Endothelial cell of umbilical vein (primary cell): Measurements from ENCODE around the gene RNF40. TPM values are rescaled to one million over a fixed set of nuclear protein-coding genes. Genes with fewer than 3 reads are reported as not detected.

Experiments
- BruUV-seq: library from RNA; stranded (reverse); fragments of 400-500 nt; replicated peaks from 2 replicates; lab custom pipeline; 2021; lab: Mats Ljungman, UMichigan
- CTCF ChIA-PET: fragments of 300-600, 350-600 bp; sonication (Branson Sonifier 250); formaldehyde crosslinking; loops from one replicate; lab custom pipeline; 2021; ENCODE audit warnings: antibody characterized with exemption, inconsistent platforms; lab: Charles Lee
- POLR2A ChIA-PET: fragments of 300-600, 350-600 bp; sonication (Branson Sonifier 250); formaldehyde crosslinking; loops from one replicate; lab custom pipeline; 2021; ENCODE audit warnings: antibody characterized with exemption, inconsistent platforms; lab: Charles Lee
- DNase-seq: peaks from one replicate; pipeline ENCODE4 v3.0.0-alpha.2; 2011; ENCODE audit warnings: low read depth, low spot score
- FAIRE-seq: peaks from 2 replicates; lab custom pipeline; 2011; peaks lifted over from hg19 to GRCh38; lab: Jason Lieb, UNC
- H2AFZ ChIP-seq: 2 replicates; pipeline ENCODE4 v1.6.0; 2012; ENCODE audit warnings: low read depth, low read length, control low read depth, inconsistent platforms
- H3K27ac ChIP-seq: 2 replicates; pipeline ENCODE4 v1.5.1; 2011; ENCODE audit warnings: low read depth, mild to moderate bottlenecking, control low read depth, low read length, moderate library complexity; ENCODE audit not compliant: insufficient read depth
- H3K27me3 ChIP-seq, 2 experiments: 2 replicates each; pipeline versions ENCODE4 v1.6.0 to v1.6.1; 2011; ENCODE audit warnings: low read length in 2 of 2, mixed read lengths in 1 of 2; ENCODE audit not compliant: control insufficient read depth in 2 of 2, insufficient read depth in 2 of 2
- H3K36me3 ChIP-seq, 2 experiments: 2 replicates in 1 of 2; 3 replicates in 1 of 2; pipeline ENCODE4 v1.5.1; 2011; ENCODE audit warnings: low read length in 2 of 2, mild to moderate bottlenecking in 1 of 2, moderate library complexity in 1 of 2; ENCODE audit not compliant: control insufficient read depth in 2 of 2, insufficient read depth in 2 of 2; ENCODE audit errors: extremely low read depth in 1 of 2
- H3K4me1 ChIP-seq: 3 replicates; pipeline ENCODE4 v1.5.1; 2011; ENCODE audit warnings: mild to moderate bottlenecking, low read length; ENCODE audit not compliant: control insufficient read depth, insufficient read depth; ENCODE audit errors: extremely low read depth
- H3K4me2 ChIP-seq: 2 replicates; pipeline ENCODE4 v1.6.1; 2011; ENCODE audit warnings: low read length, control low read depth, mixed read lengths; ENCODE audit not compliant: insufficient read depth
- H3K4me3 ChIP-seq, 3 experiments: fragments of 200-600 bp in 1 of 3; sonication (generic), shearing (Covaris generic) in 1 of 3; replicated peaks in 1 of 3; 2 replicates each; pipeline ENCODE4 v1.5.1; 2011 to 2016; ENCODE audit warnings: control low read depth in 3 of 3, low read length in 3 of 3, mild to moderate bottlenecking in 2 of 3, inconsistent platforms in 1 of 3, low read depth in 1 of 3, moderate library complexity in 1 of 3; ENCODE audit not compliant: insufficient read depth in 1 of 3
- H3K79me2 ChIP-seq: 2 replicates; pipeline ENCODE4 v1.6.0; 2012; ENCODE audit warnings: low read length, inconsistent platforms; ENCODE audit not compliant: control insufficient read depth, insufficient read depth
- H3K9ac ChIP-seq: replicated peaks from 2 replicates; pipeline ENCODE3; 2011; ENCODE audit warnings: low read length, control low read depth; ENCODE audit not compliant: insufficient read depth; ENCODE audit errors: extremely low read depth
- H3K9me1 ChIP-seq: replicated peaks from 3 replicates; pipeline ENCODE4 v1.6.0; 2011; ENCODE audit warnings: mild to moderate bottlenecking, low read length; ENCODE audit not compliant: control insufficient read depth, insufficient read depth; ENCODE audit errors: extremely low read depth
- H3K9me3 ChIP-seq: replicated peaks from 2 replicates; pipeline ENCODE4 v1.5.1; 2012; ENCODE audit warnings: low read length, inconsistent platforms; ENCODE audit not compliant: control insufficient read depth, insufficient read depth
- H4K20me1 ChIP-seq: replicated peaks from 2 replicates; pipeline ENCODE3; 2011; ENCODE audit warnings: mild to moderate bottlenecking, low read length; ENCODE audit not compliant: control insufficient read depth, insufficient read depth; ENCODE audit errors: extremely low read depth
- EZH2 ChIP-seq: IDR thresholded peaks from 2 replicates; pipeline ENCODE4 v1.6.1; 2012; ENCODE audit warnings: borderline replicate concordance, low read depth, mild to moderate bottlenecking, moderate library complexity, low read length, inconsistent platforms; ENCODE audit not compliant: severe bottlenecking
- FOS ChIP-seq: IDR thresholded peaks from 2 replicates; pipeline ENCODE4 v1.6.1; 2011; ENCODE audit warnings: mild to moderate bottlenecking, low read length, moderate library complexity, borderline replicate concordance; ENCODE audit not compliant: insufficient read depth
- GATA2 ChIP-seq: IDR thresholded peaks from 2 replicates; pipeline ENCODE4 v1.7.0; 2011; ENCODE audit warnings: low read depth, mild to moderate bottlenecking, moderate library complexity, mixed read lengths, low read length; ENCODE audit not compliant: insufficient read length, insufficient read depth
- JUN ChIP-seq: IDR thresholded peaks from 2 replicates; pipeline ENCODE4 v1.6.1; 2011; ENCODE audit warnings: borderline replicate concordance, low read depth; ENCODE audit not compliant: insufficient read length, insufficient read depth
- MAX ChIP-seq: IDR thresholded peaks from 2 replicates; pipeline ENCODE4 v1.6.1; 2011; ENCODE audit not compliant: insufficient read depth, insufficient read length
- MYC ChIP-seq: IDR thresholded peaks from one replicate; pipeline ENCODE4 v1.6.1; 2011; ENCODE audit warnings: mild to moderate bottlenecking, low read depth, low read length
- POLR2A ChIP-seq: IDR thresholded peaks from 2 replicates; pipeline ENCODE4 v1.6.1; 2012; ENCODE audit warnings: low read depth, mild to moderate bottlenecking, control low read depth, low read length
- POLR2AphosphoS5 ChIP-seq: IDR thresholded peaks from 2 replicates; pipeline ENCODE4 v1.6.1; 2012; ENCODE audit warnings: low read depth, mild to moderate bottlenecking, control low read depth, low read length, moderate library complexity; ENCODE audit not compliant: insufficient read depth
- dilution Hi-C: fragments of 300-500 bp; cut with MboI; formaldehyde crosslinking; loops from one replicate; pipeline ENCODE4 v1.15.0; 2019; ENCODE audit warnings: low sequenced_read_pairs; ENCODE audit not compliant: extremely low pct_ligation_motif_present
- intact Hi-C: fragments of 100-400 bp; cut with micrococcal nuclease; formaldehyde crosslinking; loops from one replicate; pipeline ENCODE4 v1.10.0; 2022
- polyA plus RNA-seq, 4 experiments: library from polyadenylated mRNA; depleted of rRNA in 3 of 4; stranded (reverse) in 3 of 4; unstranded in 1 of 4; fragments of >200 nt; gene quantifications; 2 replicates each; pipeline versions ENCODE4 v1.2.1 to v1.2.3, GENCODE V29; 2011 to 2012; ENCODE audit warnings: missing spikeins in 1 of 4
- total RNA-seq: library from RNA; stranded (reverse); gene quantifications from 2 replicates; pipeline ENCODE4 v1.2.3, GENCODE V29; 2021
- TF ChIP-seq, protein P1 (sequence below), 2 donors: IDR thresholded peaks; 1 replicate in 1 of 2; 2 replicates in 1 of 2; pipeline ENCODE4 v1.5.1; 2011; ENCODE audit warnings: low read length in 2 of 2, mild to moderate bottlenecking in 2 of 2, moderate library complexity in 2 of 2, control low read depth in 1 of 2, inconsistent platforms in 1 of 2, low read depth in 1 of 2; ENCODE audit not compliant: insufficient read depth in 1 of 2; ENCODE audit errors: extremely low read depth in 1 of 2

RNF40 gene
- total and polyA plus RNA-seq, 2 donors (not counting 3 experiments of a cell fraction or from before 2014, with no cell fraction given) = 60.5 to 102 TPM

GRCh38 chr16:30737794-30738648 lies 24.1 kb upstream of the RNF40 start:
- H4K20me1 ChIP-seq = no peaks in the 10 kb centered on the region
- DNase-seq = no peak
- no peak for FAIRE-seq
- H3K36me3 ChIP-seq = peaks cover 19 to 51% of the 10 kb centered on the region in 2 experiments
- no peak overlapping the region for H3K9ac ChIP-seq
- CTCF ChIA-PET = interaction anchor here (0.8 kb wide), 1 partner anchor 10 kb away, joined by 3 read pairs; the partner anchor contains the start of gene PHKG2
- TF ChIP-seq, protein P1, sequence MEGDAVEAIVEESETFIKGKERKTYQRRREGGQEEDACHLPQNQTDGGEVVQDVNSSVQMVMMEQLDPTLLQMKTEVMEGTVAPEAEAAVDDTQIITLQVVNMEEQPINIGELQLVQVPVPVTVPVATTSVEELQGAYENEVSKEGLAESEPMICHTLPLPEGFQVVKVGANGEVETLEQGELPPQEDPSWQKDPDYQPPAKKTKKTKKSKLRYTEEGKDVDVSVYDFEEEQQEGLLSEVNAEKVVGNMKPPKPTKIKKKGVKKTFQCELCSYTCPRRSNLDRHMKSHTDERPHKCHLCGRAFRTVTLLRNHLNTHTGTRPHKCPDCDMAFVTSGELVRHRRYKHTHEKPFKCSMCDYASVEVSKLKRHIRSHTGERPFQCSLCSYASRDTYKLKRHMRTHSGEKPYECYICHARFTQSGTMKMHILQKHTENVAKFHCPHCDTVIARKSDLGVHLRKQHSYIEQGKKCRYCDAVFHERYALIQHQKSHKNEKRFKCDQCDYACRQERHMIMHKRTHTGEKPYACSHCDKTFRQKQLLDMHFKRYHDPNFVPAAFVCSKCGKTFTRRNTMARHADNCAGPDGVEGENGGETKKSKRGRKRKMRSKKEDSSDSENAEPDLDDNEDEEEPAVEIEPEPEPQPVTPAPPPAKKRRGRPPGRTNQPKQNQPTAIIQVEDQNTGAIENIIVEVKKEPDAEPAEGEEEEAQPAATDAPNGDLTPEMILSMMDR (IDR thresholded peaks at IDR 0.05; ENCODE audit: extremely low read depth in 1 of 2, insufficient read depth in 1 of 2, low read depth in 1 of 2, low read length in 2 of 2) = no peak
- no peak for TF ChIP-seq EZH2
- TF ChIP-seq FOS = no peak
- TF ChIP-seq POLR2A = no peak
- no peak for TF ChIP-seq GATA2
- TF ChIP-seq JUN = no peak
- no peak for TF ChIP-seq POLR2AphosphoS5
- no peak for TF ChIP-seq MYC
- no peak for TF ChIP-seq MAX
- peaks cover 20% of the 10 kb centered on the region for H3K4me1 ChIP-seq
- intact Hi-C loops (no loop called here), dilution Hi-C loops (no loop called here)
- H3K9me3 ChIP-seq = no peaks in the 10 kb centered on the region
- H2AFZ ChIP-seq = no peak overlapping the region
- H3K4me2 ChIP-seq = no peak overlapping the region
- H3K79me2 ChIP-seq = no peaks in the 10 kb centered on the region
- POLR2A ChIA-PET = interaction anchor here (0.6 kb wide), 1 partner anchor 14 kb away, joined by 3 read pairs; no protein-coding TSS in a partner anchor
- BruUV-seq = TSS peak; percentile 26
- H3K9me1 ChIP-seq = no peaks in the 10 kb centered on the region
- no peak overlapping the region for H3K27ac ChIP-seq
- H3K4me3 ChIP-seq = no peak overlapping the region
- no peaks in the 10 kb centered on the region for H3K27me3 ChIP-seq
